Islet precursor cell (in vitro differentiated cells): ENCODE results near the gene USHBP1.
A peak's percentile ranks its signal among the peaks of the same experiment; 100 is the strongest.
"Not testable (repeated sequence)": the region's sequence is repeated elsewhere in the genome, so short reads cannot be mapped to it uniquely, and the experiment has no call there.

Experiments used
- DNase-seq: peaks from one replicate; pipeline ENCODE4 v3.0.0-alpha.2; 2018

Gene USHBP1

DNA sequence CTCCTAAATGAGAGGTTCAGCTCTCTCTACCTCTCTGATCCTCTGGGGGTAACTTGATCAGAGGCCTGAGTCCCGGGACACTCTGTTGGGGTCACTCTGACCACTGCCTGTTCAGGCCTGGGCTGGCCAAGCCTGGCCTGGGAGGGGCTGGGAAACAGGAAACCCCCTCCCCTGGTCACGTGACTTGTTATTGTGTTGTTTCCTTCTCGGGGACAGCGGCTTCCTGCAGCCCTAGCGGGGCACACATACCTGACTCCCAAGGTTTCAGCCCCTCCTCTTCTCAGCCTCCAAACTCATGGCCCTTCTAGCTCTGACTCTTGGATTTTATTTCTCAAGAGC, at the start of gene USHBP1:
Gene USHBP1, minus strand, starts transcription at position 105 of the 339 bp plus-strand sequence. CDS start 446 bp downstream, outside the sequence.
- DNase-seq, result no peak

GRCh38 chr19:17314007-17314593, 49.6 kb upstream of the USHBP1 start:
- DNase-seq, result no peak

DNA sequence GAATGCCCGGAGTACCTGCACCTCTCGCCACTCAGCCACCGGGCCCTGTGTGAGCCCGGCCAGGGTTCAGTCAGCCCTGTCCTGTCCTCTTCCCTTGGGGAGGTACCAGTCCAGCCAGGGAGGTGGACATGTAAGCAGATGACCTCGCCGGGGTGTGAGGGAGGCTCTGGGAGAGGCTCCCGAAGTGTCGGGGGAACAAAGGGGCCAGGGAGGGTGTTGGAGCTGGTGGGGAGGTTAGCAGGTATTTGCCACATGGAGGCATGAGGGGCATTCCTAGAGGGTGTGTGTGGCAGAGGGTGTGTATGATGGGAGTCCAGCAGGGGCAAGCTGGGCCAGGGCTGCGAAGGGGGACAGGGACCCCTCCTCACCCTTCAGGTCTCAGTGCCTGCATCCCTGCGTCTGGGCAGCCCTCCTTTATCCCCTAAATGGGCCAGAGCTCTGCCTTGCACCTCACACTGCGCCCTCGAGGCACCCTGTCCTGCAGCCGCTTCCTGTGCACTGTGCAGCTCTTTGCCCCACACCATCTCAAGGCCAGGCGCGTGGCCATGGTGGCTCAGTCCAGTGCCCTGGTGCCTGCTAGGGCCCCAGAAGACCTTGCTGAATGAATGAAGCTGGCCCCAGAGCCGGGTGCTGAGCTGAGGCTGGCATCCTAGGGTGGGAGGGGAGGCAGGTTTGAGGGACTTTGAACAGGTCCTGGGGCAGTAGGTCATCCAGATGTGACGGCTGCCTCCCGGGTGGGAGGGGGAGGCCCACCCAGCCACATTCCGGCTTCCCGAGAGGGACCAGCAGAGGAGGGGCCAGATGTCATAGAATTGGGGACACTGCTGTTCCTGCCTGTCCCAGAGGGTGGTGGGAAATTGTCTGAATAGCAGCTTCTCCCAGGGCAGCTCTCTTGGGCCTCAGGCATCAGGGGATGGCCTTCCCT, 47.9 kb upstream of the USHBP1 start:
- no peak for DNase-seq

- peak; percentile 96 for DNase-seq
Observed at GRCh38 chr19:17311455-17312188, 47.1 kb upstream of the USHBP1 start.

DNA sequence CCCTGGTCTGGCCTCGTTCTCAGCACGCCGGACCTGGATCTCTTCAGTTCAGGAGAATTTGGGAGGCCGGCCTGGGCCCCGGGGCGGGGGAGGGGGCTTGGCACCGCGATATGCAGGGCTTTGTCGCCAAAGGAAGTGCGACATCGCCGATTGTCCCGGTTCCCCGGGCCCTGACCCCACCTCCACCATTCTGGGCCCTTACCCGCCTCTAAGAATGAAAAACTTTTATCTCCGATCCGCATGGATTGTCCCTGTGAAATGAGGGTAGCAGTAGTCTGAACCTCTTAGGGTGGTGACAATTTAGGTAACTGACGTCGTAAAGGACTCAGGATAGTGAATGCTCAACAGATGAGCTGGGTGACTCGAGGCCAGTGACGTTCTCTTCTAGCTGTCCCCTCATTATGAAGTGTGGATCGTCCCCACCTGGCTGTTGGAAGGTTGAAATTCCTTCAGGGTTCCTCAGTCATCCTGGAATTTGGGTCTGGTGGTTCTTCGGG, 45.5 kb upstream of the USHBP1 start:
- DNase-seq, result no peak

GRCh38 chr19:17309198-17309964, 44.8 kb upstream of the USHBP1 start, which contains the start of gene DDA1:
Gene DDA1 (plus strand): TSS chr19:17309563. CDS start chr19:17309655, 92 bp downstream.
- peak; percentile 100 for DNase-seq

GRCh38 chr19:17307876-17308377, 43.4 kb upstream of the USHBP1 start:
- DNase-seq, result peak; percentile 62

DNA sequence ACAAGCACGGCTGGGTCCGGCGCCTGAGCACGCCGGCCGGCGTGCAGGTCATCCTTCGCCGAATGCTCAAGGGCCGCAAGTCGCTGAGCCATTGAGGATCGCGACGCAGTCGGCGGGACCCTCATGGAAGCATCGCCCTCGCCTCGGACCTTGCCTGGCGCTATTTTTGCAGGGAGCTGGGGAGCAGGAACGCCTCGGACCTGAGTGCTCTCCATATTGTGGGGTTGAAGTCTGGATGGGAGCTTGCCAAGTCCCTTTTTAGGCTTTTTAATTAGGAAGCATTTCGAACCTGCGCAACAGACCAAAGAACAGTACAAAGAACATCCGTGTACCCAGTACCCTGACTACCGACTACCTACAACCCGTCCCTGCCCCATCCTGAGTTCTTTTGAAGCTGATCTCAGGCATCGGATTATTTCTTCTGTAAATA, 41.8 kb upstream of the USHBP1 start:
- DNase-seq, result peak; percentile 79

DNA sequence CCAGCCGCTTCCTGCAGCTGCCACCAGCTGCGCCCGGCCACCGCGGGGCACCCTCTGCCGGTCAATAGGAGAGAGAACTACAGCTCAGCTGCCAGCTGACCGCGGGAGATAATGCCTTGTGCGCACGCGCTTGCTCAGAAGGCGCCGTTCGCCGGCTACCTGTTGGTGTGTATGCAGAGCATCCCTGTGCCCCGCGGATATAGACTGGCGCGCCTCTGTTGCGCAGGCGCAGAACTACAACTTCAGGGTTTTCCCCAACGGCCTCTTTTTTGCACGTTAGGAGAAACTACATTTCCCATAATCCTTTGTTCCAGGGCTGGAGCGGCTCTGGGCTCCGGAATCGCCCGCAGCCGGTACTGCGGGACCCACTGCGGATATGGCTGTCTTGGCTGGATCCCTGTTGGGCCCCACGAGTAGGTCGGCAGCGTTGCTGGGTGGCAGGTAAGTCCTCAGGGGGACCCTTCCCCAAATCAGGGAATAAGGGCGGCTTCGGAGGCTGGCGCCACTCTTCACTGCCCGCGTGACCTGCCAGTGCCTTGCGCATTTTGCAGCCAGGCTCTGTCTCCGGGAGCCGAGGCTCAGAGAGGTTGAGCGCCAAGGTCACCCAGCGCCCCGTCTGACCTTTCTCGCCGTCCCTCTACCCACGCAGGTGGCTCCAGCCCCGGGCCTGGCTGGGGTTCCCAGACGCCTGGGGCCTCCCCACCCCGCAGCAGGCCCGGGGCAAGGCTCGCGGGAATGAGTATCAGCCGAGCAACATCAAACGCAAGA, 41.2 kb upstream of the USHBP1 start, which contains the start of gene MRPL34:
Gene MRPL34, plus strand, starts transcription at position 356 of the 768 bp plus-strand sequence. Its CDS starts 21 bp downstream, at position 377.
- peak; percentile 100 for DNase-seq

- no peak for DNase-seq
Observed at GRCh38 chr19:17305216-17305516, 40.6 kb upstream of the USHBP1 start.

- DNase-seq, result peak; percentile 53
Observed at GRCh38 chr19:17304386-17305215, 40.1 kb upstream of the USHBP1 start.

DNA sequence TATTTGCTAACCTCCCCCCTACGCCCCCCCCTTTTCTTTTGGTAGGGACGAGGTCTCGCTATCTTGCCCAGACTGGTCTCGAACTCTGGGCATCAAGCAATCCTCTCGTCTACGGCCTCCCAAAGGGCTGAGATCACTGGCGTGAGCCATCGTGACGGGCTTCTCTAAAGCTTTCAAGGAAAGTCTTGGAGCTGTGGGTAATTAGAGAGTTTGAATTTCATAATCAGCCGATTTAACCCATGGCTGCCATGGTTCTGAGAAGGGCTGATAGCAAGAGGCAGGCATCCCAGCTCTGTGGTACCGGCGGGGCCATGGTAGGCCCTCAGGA, 39.4 kb upstream of the USHBP1 start:
- peak; percentile 43 for DNase-seq

GRCh38 chr19:17303167-17303939, 38.8 kb upstream of the USHBP1 start, which contains the start of gene ABHD8:
Gene ABHD8 (minus strand): TSS chr19:17303425. CDS start chr19:17301616, 1,809 bp downstream.
- DNase-seq, result peak; percentile 98

- DNase-seq, result peak; percentile 69
Observed at GRCh38 chr19:17302391-17303166, 38.0 kb upstream of the USHBP1 start.

GRCh38 chr19:17300992-17301619, 36.6 kb upstream of the USHBP1 start:
- DNase-seq, result no peak

GRCh38 chr19:17296976-17297375, 32.4 kb upstream of the USHBP1 start:
- peak; percentile 89 for DNase-seq

DNA sequence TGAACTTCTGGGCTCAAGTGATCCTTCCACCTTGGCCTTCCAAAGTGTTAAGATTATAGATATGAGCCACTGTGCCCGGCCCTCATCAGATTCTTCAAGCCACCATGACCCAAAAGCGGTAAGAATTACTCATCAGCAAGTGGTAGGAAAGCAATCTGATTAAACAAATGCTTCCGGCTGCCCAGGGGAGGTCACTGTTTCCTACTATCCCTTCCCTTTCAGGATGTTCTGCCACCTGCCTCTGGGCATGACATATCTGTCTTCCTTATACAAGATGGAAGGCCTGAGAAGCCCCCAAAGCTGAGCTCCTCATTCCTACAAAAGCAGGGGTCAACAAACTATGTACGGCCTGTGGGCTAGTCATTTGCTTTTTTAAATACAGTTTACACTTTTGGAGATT, 31.7 kb upstream of the USHBP1 start:
- no peak for DNase-seq

GRCh38 chr19:17295551-17295950, 31.0 kb upstream of the USHBP1 start:
- not testable (repeated sequence) for DNase-seq
